LoVo (cell line): ENCODE results near the gene BSPRY.
"Not testable (repeated sequence)": the region's sequence is repeated elsewhere in the genome, so short reads cannot be mapped to it uniquely, and the experiment has no call there.

Experiments
- DNase-seq: peaks from one replicate; pipeline ENCODE4 v3.0.0-alpha.2; 2016; ENCODE audit warnings: low spot score

The BSPRY gene

DNA sequence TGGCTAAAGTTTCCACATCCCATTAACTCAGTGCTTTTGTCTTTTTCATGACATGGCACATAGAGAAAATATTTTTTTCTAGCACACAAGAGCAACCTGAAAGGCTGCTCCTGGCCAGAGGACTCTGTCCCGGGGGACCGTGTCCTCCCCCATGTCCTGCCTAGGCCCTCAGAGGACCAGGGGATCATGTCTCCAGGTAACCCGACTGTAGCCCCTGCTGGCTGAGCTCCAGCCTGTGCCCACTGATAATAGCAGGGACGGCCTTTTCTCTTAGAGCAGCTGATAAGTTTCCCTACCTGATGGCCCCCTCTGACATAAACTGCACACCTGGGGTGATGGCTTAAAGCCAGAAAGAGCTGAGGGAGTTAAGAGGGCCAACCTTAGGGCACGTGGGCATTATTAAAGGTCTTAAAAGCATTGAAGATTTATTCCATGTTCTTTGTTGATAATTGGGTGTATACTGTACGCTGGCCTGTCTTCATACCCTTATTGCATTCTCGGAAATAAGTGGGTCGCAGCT is 21.5 kb downstream of the BSPRY start:
- DNase-seq = no peak

GRCh38 chr9:113372059-113372458 is 22.7 kb downstream of the BSPRY start:
- DNase-seq = no peak

GRCh38 chr9:113373256-113373655 is 23.9 kb downstream of the BSPRY start:
- no peak for DNase-seq

DNA sequence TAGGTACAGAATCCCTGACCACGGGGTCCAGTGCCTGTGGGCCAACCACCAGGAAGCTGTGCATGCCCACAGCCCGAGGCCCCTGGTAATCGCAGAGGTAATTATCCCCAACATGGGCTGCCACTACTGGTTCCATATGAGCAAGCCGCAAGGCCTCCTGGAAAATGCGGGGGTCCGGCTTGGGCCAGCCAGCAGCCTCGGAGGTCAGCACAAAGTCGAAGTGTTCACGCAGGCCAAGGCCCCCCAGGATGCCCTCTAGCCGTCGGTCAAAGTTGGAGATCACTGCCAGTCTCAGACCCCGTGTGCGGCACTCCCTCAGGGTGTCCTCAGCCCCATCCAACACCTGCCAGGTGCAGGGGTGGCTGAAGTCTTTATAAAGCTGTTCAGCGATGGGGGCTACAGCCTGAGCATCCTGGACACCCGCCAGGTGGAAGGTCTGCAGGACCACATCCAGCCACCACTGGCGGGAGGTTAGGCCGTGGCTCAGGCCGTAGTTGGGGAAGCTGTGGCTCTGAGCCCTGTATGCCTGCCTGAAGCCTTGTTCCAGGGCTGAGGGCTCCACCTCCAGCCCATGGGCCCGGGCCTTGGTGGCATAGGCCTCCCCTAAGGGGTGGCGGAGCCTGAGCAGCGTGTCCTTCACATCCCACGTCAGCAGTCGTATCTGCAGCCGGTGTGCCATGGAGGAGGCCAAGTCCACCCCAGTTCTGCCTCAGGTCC is 24.5 kb downstream of the BSPRY start:
- DNase-seq = no peak

- DNase-seq = peak; percentile 75
Measured at GRCh38 chr9:113375057-113376023, 26.0 kb downstream of the BSPRY start.

DNA sequence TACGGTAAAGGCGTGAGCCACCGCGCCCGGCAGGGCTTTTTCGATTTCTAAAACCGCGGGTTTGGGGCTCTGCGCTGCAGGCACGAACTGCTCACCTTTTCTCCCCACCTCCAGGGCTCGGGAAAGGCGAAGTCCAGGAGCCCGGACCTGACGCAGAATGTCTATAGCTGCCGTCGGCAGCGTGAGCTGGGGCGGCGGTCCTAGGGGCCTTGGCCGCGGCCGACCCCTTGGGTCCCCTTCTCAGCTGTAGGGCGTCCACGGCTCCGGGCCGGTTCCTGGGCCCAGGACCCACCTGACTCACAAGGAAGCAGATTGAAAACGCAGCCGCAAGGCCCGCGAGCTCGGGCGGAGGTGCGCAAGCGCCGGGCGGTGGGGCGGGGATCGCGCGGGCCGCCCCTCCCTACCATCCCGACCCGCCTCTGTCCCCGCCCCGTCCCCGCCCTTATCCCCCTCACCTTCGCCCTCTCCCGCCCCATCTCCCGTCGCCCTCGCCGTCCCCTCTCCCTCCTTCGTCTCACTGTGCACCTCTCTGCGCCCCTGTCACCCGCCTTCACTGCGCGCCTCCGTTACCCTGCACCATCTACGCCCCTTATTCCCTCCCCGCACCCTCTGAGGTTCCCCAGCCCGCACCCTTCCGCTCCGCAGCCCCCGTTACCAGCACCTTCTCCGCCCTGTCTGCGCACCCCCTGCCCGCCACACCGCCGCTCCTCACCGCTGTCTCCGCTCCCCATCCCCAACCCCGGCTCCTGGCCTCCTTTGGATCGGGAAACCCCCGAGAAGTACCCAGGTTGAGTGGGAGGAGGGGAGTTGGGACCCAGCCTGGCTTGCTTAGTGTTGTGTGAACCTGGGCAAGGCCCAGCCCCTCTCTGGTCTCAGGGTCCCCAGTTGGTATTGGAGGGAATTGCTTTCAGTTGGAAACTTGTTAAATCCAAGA is 27.6 kb downstream of the BSPRY start, which contains the start of gene HDHD3:
HDHD3 (minus strand) TSS at position 353 of the 934 bp plus-strand sequence. CDS start 2,632 bp downstream, outside the sequence.
- DNase-seq = peak; percentile 86

DNA sequence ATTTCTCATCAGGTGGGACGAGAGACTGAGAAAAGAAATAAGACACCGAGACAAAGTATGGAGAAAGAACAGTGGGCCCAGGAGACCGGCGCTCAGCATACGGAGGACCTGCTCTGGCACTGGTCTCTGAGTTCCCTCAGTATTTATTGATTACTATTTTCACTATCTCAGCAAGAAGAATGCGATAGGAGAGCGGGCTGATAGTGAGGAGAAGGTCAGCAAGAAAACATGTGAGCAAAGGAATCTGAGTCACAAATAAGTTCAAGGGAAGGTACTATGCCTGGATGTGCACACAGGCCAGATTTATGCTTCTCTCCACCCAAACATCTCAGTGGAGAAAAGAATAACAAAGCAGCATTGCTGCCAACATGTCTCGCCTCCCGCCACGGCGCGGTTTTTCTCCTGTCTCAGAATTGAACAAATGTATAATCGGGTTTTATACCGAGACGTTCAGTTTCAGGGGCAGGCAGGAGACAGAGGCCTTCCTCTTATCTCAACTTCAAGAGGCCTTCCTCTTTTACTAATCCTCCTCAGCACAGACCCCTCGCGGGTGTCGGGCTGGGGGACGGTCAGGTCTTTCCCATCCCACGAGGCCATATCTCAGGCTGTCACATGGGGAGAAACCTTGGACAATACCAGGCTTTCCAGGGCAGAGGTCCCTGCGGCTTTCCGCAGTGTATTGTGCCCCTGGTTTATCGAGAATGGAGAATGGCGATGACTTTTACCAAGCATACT is 29.9 kb downstream of the BSPRY start:
- DNase-seq = not testable (repeated sequence)

DNA sequence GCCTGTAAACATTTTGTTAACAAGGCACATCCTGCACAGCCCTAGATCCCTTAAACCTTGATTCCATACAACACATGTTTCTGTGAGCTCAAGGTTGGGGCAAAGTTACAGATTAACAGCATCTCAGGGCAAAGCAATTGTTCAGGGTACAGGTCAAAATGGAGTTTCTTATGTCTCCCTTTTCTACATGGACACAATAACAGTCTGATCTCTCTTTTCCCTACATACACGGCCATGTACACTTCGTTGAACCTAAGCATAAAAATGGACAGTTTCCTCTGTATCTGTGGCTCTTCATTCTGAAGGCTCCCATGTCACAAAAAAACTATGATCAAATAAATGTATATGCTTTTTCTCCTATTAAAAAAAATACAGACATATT is 30.5 kb downstream of the BSPRY start:
- DNase-seq = not testable (repeated sequence)

DNA sequence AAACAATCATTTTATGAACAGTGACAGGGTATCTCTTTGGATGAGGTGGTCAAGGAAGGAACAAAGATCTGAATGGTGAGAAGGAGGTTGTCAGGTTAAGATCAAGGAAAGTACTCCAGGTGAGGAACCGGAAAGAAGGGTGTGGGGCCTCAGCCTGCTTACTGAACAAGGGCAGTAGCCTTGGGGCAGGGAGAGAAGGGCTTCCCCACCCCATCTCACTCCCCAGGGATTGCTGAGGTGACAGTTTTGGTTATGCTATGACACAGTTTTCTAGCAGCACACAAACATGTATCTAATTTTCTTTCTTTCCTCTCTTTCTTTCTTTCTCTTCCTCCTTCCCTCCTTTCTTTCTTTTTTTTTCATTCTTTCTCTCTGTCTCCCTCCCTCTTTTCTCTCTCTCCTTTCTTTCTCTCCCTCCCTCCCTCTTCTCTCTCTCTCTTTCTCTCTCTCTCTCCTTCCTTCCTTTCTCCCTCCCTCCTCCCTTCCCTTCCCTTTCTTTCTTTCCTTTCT is 31.6 kb downstream of the BSPRY start:
- peak; percentile 18 for DNase-seq

DNA sequence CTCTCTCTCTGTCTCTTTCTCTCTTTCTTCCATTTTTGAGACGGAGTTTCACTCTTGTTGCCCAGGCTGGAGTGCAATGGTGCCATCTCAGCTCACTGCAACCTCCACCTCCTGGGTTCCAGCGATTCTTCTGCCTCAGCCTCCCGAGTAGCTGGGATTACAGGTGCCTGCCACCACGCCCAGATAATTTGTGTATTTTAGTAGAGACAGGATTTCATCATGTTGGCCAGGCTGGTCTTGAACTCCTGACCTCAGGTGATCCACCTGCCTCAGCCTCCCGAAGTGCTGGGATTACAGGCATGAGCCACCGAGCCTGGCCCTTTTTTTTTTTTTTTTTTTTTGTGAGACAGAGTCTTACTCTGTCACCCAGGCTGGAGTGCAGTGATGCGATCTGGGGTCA is 32.1 kb downstream of the BSPRY start:
- not testable (repeated sequence) for DNase-seq

DNA sequence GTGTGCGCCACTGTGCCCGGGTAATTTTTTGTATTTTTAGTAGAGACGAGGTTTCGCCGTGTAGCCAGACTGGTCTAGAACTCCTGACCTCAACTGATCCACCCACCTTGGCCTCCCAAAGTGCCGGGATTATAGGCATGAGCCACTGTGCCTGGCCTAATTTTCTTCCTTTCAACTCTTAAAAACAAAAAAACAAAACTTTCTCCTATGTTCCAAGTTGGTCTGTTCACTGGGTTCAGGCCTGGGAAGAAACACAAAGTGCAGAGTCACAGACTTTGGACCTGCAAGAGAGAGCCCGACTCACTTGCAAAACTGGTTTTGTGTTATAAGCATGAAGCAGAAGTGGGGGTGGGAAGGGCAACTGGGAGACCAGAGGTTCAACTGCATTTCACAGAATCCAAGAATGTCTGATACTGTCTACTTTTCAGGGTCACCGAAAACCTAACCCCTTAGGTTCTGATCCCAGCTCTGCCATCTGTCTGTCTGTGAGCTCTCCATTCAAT is 32.6 kb downstream of the BSPRY start:
- DNase-seq = peak; percentile 66

- no peak for DNase-seq
Measured at GRCh38 chr9:113386571-113387393, 37.4 kb downstream of the BSPRY start.

DNA sequence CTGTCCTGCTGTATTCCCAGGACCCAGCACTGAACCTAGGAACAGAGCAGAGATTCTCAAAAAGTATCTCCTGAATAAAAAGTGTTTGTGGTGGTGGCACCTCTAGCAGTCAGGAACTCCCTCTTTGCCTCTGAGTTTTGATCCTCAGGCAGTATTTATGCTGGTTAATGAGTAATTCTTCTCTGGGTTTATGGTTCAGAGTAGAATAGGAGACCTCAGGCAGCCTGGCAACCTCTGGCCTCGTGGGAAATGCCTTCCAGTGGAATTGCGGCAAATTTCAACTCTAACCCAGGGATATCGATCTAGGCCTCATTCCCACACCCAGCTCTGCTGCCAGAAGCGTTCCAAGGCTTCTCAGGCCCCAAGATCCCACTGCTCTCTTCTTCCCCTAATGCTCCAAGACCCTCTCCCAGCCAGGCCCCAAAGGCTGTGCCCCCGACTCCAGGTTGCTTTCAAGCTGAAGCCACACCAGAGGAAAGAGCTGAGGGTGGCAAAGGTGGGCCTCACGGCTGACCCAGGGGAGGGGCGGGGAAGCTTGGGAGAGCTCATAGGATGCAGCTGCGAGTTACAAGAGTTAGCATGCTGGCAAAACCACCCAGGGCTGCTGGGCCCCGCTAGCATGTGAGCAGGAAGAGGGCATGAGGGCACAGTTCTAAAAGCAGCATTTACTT is 38.4 kb downstream of the BSPRY start:
- no peak for DNase-seq

DNA sequence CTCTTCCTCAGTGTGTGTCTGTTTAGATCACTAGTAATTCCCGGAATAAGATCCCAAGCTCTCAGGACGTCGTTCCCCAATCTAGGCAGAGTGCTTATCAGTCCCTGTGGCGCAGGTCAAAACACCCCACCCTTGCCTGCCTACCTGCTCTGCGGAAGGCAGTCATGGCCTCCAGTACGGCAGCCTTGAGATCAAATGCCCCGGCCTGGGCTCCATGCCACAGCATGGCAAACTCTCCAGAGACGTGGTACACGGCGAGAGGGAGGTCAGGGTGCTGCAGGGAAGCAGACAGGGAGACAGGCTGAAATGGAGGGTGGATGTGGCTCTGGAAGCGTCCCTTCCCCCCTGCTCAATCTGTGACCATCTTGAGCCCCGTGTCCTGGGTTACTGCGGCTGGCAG is 39.5 kb downstream of the BSPRY start:
- DNase-seq = no peak

DNA sequence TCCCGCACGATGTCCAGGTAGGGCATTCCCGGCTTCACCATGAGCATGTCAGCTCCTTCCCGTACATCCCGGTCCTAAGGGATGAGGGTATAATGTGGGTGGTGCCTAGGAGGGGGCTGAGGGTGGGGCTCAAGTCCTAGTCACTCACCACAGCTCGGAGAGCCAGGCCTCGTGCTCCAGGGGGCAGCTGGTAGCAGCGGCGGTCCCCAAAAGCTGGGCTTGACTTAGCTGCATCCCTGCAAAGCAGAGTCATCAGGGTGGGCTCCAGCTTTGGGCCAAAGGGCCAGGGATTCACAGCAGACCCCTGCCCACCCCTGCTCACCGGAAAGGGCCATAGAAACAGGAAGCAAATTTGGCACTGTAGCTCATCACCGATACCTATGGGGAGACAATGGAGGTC is 40.1 kb downstream of the BSPRY start:
- DNase-seq = no peak

DNA sequence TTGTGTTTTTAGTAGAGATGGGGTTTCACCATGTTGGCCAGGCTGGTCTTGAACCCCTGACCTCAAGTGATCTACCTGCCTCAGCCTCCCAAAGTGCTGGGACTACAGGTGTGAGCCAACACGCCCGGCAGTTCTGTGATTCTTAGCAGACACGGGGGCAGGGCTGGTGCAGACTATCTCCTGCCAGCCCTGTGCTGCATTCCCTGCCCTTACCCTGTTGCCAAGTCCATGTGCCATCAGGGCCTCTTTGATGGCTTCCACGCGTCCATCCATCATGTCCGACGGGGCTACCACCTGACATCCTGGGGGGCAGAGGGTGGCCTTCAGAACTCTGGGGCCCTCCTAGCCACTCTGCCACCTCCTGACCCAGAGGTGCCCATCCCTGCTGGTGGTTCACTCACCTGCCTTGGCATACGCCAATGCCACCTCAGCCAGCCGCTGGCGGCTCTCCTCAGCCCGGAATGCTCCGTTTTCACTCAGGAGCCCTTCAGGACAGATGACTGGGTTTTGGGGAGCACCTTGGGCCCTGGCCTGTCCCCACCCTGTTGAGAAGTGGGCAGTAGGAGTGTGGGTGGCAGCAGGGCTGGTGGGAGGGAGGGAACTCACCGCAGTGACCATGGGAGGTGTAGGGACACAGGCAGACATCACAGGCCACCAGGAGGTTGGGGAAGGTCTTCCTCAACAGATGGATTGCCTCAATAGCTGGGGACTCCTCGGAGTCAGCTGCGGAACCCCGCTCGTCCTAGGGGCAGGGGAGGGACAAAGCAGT is 41.0 kb downstream of the BSPRY start:
- no peak for DNase-seq

DNA sequence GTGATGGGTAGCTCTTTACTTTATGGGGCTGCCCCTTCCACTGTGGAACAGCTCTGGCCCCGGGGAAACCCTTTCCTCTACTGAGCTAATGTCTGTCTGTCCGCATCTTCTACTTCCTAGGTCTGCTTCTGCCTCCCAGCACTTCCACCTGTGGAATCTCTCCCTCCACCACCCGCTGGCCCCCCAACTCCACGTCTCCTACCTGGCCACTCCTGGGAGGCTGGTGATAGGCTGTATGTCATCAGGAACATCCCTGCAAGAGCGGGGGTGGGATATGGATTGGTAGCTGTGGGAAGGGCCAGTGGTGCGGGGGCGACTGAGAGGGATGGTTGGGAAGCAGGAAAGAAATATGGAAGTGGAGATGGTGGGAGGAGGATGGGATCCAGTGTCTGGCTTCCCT is 42.6 kb downstream of the BSPRY start:
- DNase-seq = no peak

- DNase-seq = no peak
Measured at GRCh38 chr9:113393281-113393680, 43.9 kb downstream of the BSPRY start.
